Memory B cell (primary cell): Measurements from ENCODE around the gene TXNIP.

ENCODE experiments used
- ATAC-seq: fragments of 150-1000 bp; cut with Tn5 transposase; 2 replicates; pipeline ENCODE4 v1.10.0; 2021; ENCODE audit warnings: low read depth, mild to moderate bottlenecking, moderate library complexity
- DNase-seq, 2 donors: peaks; one replicate each; pipeline ENCODE4 v3.0.0; 2022; ENCODE audit warnings: low spot score in 2 of 2
- H3K27ac Mint-ChIP-seq: one replicate; pipeline ENCODE4 v1.8.0; 2022; ENCODE audit warnings: mild to moderate bottlenecking, moderate library complexity, mixed read lengths
- H3K27me3 Mint-ChIP-seq: one replicate; pipeline ENCODE4 v1.8.0; 2022; ENCODE audit warnings: mixed read lengths
- H3K36me3 Mint-ChIP-seq: one replicate; pipeline ENCODE4 v1.8.0; 2022; ENCODE audit warnings: mild to moderate bottlenecking, mixed read lengths
- H3K4me1 Mint-ChIP-seq: one replicate; pipeline ENCODE4 v1.8.0; 2022; ENCODE audit warnings: mixed read lengths
- H3K4me3 Mint-ChIP-seq: one replicate; pipeline ENCODE4 v1.8.0; 2022; ENCODE audit warnings: mild to moderate bottlenecking, moderate library complexity, mixed read lengths
- H3K9me3 Mint-ChIP-seq: one replicate; pipeline ENCODE4 v1.8.0; 2022; ENCODE audit warnings: mixed read lengths

The TXNIP gene

GRCh38 chr1:145995964-145996432 is 381 bp downstream of the TXNIP start:
- DNase-seq, result no peak
- H3K4me1 Mint-ChIP-seq, result peaks cover 42% of the 10 kb centered on the region

DNA sequence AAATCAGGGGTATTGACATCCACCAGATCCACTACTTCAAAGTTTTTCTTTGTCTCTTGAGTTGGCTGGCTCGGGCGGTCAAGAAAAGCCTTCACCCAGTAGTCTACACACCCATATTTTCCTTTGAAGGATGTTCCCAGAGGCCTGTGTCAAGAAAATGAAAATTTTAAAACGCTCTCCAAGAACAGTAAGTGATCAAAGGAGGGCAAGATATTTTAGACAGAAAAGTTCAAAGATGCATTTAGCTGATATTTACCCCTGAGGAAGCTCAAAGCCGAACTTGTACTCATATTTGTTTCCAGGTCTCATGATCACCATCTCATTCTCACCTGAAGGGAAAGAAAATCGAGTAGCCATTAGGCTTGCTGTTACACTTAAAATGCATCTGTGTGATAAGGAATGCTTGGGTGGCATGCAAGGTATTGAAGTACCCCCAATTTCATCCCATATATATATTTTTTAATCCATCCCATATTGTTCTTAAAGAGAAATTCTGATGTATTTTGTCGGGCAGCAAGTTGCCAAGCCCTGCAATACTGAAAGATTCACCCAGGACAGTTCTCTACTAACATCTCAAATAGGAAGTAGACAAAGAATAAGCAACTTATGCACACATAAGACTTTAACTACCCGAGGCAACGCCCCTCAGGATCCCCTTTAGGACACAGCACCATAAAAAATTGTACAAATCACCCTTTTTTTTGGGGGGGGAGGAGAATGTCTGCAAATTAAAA is 1.1 kb downstream of the TXNIP start:
- DNase-seq, result no peak
- Mint-ChIP-seq H3K9me3 (no peaks in the 10 kb centered on the region), H3K36me3 (peaks cover 44% of the 10 kb centered on the region), H3K27me3 (no peaks in the 10 kb centered on the region), H3K27ac (peak overlapping the region; percentile 98), H3K4me3 (peak overlapping the region; percentile 95), H3K4me1 (peaks cover 45% of the 10 kb centered on the region)
- ATAC-seq, result no peak

More at GRCh38 chr1:145995964-145996432, 381 bp downstream of the TXNIP start:
- Mint-ChIP-seq H3K36me3 (peaks cover 44% of the 10 kb centered on the region), H3K27me3 (no peaks in the 10 kb centered on the region), H3K9me3 (no peaks in the 10 kb centered on the region), H3K27ac (peak overlapping the region; percentile 98), H3K4me3 (peak overlapping the region; percentile 95)
- no peak for ATAC-seq

- H3K4me3 Mint-ChIP-seq, result peak overlapping the region; percentile 95
- H3K27me3 Mint-ChIP-seq, result no peaks in the 10 kb centered on the region
Observed at GRCh38 chr1:145994391-145995120, 1.8 kb downstream of the TXNIP start.

GRCh38 chr1:145993618-145994390 is 2.6 kb downstream of the TXNIP start:
- no peaks in the 10 kb centered on the region for H3K27me3 Mint-ChIP-seq
- H3K9me3 Mint-ChIP-seq, result no peaks in the 10 kb centered on the region
- no peak for ATAC-seq
- H3K4me1 Mint-ChIP-seq, result peaks cover 41% of the 10 kb centered on the region
- peak overlapping the region; percentile 98 for H3K27ac Mint-ChIP-seq
- peak overlapping the region; percentile 95 for H3K4me3 Mint-ChIP-seq
- no peak for DNase-seq
- H3K36me3 Mint-ChIP-seq, result peaks cover 44% of the 10 kb centered on the region

More at GRCh38 chr1:145994391-145995120, 1.8 kb downstream of the TXNIP start:
- ATAC-seq (no peak), DNase-seq (no peak)
- Mint-ChIP-seq H3K9me3 (no peaks in the 10 kb centered on the region), H3K27ac (peak overlapping the region; percentile 98), H3K4me1 (peaks cover 44% of the 10 kb centered on the region), H3K36me3 (peaks cover 44% of the 10 kb centered on the region)

DNA sequence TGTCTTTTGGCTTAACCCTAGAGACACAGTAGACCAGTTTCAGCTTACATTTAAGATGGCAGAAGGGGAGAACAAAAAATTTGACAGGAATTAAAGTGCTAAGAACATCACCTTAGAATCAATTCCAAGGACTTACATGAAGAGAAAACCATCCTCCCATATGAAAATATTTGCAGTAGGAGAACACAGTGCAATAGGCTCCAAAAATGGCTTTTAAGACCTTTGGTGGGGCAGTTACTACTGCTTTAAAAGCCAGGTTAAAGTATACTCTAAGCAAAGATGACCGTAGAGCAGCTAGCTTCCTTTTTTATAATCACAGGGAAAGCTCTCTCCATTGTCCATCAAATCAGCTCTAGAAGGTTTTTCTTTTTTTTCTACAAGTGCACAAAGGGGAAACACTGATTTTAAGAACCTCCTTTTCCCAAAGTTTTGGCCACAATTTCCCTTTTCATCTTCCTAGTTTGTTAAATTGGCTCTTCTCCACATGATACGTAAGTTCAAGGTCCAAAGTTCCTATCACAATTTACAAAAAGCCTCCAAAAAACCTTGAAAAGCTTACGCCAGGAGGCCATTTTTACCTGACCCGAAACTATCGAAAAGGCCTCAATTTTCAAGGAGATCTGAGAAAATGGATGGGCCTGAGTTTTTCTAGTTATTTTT is 3.3 kb downstream of the TXNIP start:
- Mint-ChIP-seq H3K27ac (peak overlapping the region; percentile 98), H3K36me3 (peaks cover 44% of the 10 kb centered on the region), H3K4me3 (peak overlapping the region; percentile 95), H3K4me1 (peaks cover 45% of the 10 kb centered on the region), H3K9me3 (no peaks in the 10 kb centered on the region), H3K27me3 (no peaks in the 10 kb centered on the region)
- DNase-seq (no peak), ATAC-seq (no peak)

- Mint-ChIP-seq H3K9me3 (no peaks in the 10 kb centered on the region), H3K27ac (peak overlapping the region; percentile 77), H3K36me3 (peaks cover 44% of the 10 kb centered on the region), H3K4me3 (peak overlapping the region; percentile 95), H3K4me1 (peaks cover 47% of the 10 kb centered on the region), H3K27me3 (no peaks in the 10 kb centered on the region)
- no peak for DNase-seq
- ATAC-seq, result no peak
Observed at GRCh38 chr1:145992502-145992936, 3.9 kb downstream of the TXNIP start.

- no peaks in the 10 kb centered on the region for H3K9me3 Mint-ChIP-seq
- no peak for ATAC-seq
- DNase-seq, result no peak
- H3K36me3 Mint-ChIP-seq, result peaks cover 44% of the 10 kb centered on the region
- H3K27me3 Mint-ChIP-seq, result no peaks in the 10 kb centered on the region
- H3K4me3 Mint-ChIP-seq, result peak overlapping the region; percentile 95
- peaks cover 43% of the 10 kb centered on the region for H3K4me1 Mint-ChIP-seq
- peak overlapping the region; percentile 77 for H3K27ac Mint-ChIP-seq
Observed at GRCh38 chr1:145991735-145992412, 4.5 kb downstream of the TXNIP start.

- H3K27me3 Mint-ChIP-seq, result no peaks in the 10 kb centered on the region
- peak overlapping the region; percentile 18 for H3K4me3 Mint-ChIP-seq
- peaks cover 35% of the 10 kb centered on the region for H3K36me3 Mint-ChIP-seq
- peaks cover 48% of the 10 kb centered on the region for H3K4me1 Mint-ChIP-seq
- peak overlapping the region; percentile 77 for H3K27ac Mint-ChIP-seq
- ATAC-seq, result no peak
- no peaks in the 10 kb centered on the region for H3K9me3 Mint-ChIP-seq
- no peak for DNase-seq
Observed at GRCh38 chr1:145990249-145990855, 6.0 kb downstream of the TXNIP start.

DNA sequence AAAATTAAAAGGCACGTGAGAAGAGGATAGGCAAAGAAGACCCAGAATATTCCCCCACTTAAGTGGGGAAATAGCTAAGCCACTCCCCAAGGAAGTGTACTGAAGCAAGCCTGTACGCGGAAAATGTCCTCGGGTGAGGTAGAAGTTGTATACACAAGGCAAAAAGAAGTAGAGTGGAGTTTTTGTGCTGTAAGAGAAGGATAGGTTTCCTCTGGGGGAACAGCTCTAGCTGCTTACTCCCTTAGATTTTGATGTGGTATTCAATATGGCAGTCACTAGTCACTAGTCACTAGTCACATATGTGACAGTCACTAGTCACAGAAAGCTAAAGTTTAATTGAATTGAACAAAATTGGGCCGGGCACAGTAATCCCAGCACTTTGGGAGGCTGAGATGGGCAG is 7.6 kb downstream of the TXNIP start:
- ATAC-seq (peak; percentile 14), DNase-seq (no peak)
- peak overlapping the region; percentile 82 for H3K27ac Mint-ChIP-seq
- H3K4me1 Mint-ChIP-seq, result peaks cover 56% of the 10 kb centered on the region
- no peak overlapping the region for H3K4me3 Mint-ChIP-seq
- H3K9me3 Mint-ChIP-seq, result no peaks in the 10 kb centered on the region
- H3K27me3 Mint-ChIP-seq, result no peaks in the 10 kb centered on the region
- H3K36me3 Mint-ChIP-seq, result peaks cover 19% of the 10 kb centered on the region

- no peak for ATAC-seq
- peaks cover 63% of the 10 kb centered on the region for H3K4me1 Mint-ChIP-seq
- peaks cover 12% of the 10 kb centered on the region for H3K36me3 Mint-ChIP-seq
- DNase-seq, result no peak
- no peak overlapping the region for H3K4me3 Mint-ChIP-seq
- H3K9me3 Mint-ChIP-seq, result no peaks in the 10 kb centered on the region
- peak overlapping the region; percentile 82 for H3K27ac Mint-ChIP-seq
- H3K27me3 Mint-ChIP-seq, result no peaks in the 10 kb centered on the region
Observed at GRCh38 chr1:145987926-145988325, 8.5 kb downstream of the TXNIP start.

GRCh38 chr1:145986551-145986950 is 9.8 kb downstream of the TXNIP start:
- no peak overlapping the region for H3K4me3 Mint-ChIP-seq
- H3K4me1 Mint-ChIP-seq, result peaks cover 65% of the 10 kb centered on the region
- H3K27ac Mint-ChIP-seq, result no peak overlapping the region
- no peaks in the 10 kb centered on the region for H3K27me3 Mint-ChIP-seq
- H3K9me3 Mint-ChIP-seq, result no peaks in the 10 kb centered on the region
- peaks cover under 1% of the 10 kb centered on the region for H3K36me3 Mint-ChIP-seq
- no peak for ATAC-seq
- DNase-seq, result no peak

DNA sequence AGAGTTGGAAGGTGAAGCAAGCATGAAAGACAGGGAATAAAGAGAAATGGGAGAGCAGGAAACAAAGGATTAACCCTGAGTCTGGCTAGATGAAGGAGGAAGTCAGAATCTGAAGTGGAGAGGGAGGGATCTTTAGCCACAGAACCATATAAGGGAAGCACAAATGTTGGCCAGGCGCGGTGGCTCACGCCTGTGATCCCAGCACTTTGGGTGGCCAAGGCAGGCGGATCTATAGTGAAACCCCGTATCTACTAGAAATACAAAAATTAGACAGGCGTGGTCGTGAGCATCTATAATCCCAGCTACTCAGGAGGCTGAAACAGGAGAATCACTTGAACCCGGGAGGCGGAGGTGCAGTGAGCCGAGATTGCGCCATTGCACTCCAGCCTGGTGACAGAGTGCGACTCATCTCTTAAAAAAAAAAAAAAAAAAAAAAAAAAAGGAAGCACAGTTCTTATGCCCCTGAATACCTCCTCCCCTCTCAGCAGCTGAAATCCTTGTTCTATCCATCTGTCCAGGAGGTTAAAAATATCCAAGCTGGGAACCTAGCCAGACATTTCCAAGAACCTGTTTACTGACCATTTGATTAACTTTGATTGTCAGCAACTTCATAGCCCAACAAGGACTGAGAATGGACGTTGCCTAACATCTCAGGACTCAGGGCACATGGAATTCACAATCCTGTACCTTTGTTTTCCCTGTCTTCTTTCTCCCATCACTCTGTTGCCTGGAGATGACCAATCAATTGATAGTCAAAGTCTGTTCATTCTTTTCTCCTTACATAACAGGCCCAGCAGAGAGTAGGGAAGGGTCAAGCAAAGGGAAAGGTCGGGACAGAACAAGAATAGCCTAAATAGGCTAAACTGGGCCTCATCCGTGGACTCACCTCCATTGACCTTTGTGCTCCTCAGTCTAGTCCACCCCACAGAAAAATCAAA is 10.6 kb downstream of the TXNIP start:
- Mint-ChIP-seq H3K4me1 (peaks cover 63% of the 10 kb centered on the region), H3K27ac (no peak overlapping the region), H3K36me3 (no peaks in the 10 kb centered on the region), H3K9me3 (no peaks in the 10 kb centered on the region), H3K27me3 (no peaks in the 10 kb centered on the region), H3K4me3 (peak overlapping the region; percentile 61)
- ATAC-seq, result no peak
- DNase-seq, result no peak
